ENCODE measurements around the gene THBS4. TPM values are rescaled to one million over a fixed set of nuclear protein-coding genes. Genes with fewer than 3 reads are reported as not detected.

THBS4 gene
- total RNA-seq, 1 experiment from 2014 or later, result 0.79 TPM

GRCh38 chr5:80043187-80043586 lies 8.0 kb downstream of the THBS4 start:
- DNase-seq (ENCODE audit: low read depth), result no peak

DNA sequence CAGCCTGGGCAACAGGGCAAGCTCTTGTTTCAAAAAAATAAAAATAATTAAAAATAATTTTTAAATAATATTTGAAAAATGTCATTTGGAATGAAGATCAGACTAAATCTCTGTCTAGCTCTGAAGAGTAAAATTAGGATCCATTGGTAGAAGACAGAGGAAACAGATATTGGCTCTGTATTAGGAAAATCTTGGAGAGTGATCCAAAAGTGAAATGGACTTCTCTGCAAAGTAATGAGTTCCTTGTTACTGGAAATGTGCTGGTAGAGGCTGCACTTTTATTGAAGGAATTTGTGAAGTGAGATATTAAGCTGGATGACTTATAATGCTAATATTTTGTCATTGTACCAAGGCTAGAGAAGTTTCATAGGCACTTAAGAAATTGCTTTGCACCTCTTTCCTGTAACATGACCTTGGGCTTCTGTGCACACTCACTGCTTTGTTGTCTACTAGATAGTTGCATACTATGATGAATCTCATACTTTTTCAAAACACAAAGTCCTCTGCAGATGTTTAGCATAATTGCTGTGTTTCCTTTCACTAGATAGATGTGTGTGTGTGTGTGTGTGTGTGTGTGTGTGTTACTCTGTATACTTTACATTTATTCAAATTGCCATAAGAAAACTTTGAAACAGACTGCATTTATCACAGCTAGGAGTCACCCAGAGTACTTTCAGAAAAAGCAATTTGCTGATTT lies 13.1 kb downstream of the THBS4 start:
- no peak for DNase-seq (ENCODE audit: low read depth)

DNA sequence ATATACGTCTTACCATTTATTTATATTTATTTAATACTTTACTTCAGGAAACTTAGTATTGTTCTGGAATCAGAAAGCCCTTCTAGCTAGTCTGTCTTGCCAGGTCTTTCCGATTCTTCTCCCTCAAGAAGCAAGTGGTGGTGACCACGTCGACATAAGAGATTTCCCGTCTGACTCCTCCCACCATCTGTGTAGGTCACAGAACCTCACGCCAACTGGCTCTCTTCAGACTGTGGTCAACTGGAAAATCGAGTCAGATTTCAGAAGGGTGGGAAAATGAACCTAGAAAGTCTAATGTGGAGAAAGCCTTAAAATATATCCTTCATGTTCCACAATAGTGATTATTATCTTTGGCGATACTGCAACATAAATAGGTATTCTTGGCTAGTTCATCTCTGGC lies 17.3 kb downstream of the THBS4 start:
- DNase-seq (ENCODE audit: low read depth), result no peak

DNA sequence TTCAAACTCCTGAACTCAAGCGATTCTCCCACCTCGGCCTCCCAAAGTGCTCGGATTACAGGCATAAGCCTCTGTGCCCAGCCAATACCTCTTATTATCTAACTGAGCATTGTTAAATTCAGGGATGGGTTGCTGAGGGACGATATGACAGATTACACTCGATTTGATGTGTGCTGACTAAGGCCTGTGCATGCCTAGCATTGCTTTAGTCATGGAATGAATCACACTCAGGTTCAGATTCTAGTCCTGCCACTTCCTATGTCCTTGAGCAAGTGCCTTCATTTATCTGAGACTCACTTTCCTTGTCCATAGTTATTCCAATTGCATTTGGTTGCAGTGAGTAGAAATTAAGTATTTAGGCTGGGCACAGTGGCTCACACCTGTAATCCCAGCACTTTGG lies 19.5 kb downstream of the THBS4 start:
- peak; percentile 23 for DNase-seq (ENCODE audit: low read depth)

GRCh38 chr5:80055491-80056170 lies 20.5 kb downstream of the THBS4 start:
- no peak for DNase-seq (ENCODE audit: low read depth)

GRCh38 chr5:80057099-80057498 lies 22.0 kb downstream of the THBS4 start:
- DNase-seq (ENCODE audit: low read depth), result no peak

DNA sequence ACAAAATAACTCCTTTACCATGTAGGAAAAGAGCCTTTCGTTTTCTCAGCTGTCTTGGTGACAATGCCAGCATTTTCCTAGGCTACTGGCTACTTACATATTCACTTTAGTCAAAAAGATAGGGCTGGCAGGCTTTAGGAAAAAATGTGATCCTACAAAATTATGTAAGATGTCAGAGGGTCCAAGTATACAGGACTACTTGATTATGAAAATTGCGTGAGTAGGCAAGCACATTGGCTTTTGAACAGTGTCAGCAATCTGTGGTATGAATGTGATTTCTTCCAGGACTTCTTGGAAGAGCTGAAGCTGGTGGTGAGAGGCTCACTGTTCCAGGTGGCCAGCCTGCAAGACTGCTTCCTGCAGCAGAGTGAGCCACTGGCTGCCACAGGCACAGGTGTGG lies 22.8 kb downstream of the THBS4 start:
- no peak for DNase-seq (ENCODE audit: low read depth)

DNA sequence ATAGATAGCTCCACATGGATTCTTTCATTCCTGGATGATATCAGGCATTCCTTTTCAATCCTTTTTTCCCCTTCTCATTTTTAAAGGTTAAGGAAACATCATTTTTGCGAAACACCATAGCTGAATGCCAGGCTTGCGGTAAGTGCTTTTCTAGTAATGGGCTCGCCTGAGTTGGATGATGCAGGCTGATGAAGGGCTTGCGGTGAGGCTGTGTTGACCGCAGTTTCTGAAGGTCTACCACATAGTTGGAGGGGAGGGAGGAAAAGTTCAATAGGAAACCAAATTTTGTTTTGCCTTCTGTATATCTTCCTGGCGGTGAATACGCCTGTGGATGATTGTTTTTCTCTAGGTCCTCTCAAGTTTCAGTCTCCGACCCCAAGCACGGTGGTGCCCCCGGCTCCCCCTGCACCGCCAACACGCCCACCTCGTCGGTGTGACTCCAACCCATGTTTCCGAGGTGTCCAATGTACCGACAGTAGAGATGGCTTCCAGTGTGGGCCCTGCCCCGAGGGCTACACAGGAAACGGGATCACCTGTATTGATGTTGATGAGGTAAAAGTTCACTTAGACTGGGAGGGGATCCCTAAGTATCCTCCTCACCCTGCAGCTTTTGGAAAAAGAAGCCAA lies 24.3 kb downstream of the THBS4 start:
- no peak for DNase-seq (ENCODE audit: low read depth)

DNA sequence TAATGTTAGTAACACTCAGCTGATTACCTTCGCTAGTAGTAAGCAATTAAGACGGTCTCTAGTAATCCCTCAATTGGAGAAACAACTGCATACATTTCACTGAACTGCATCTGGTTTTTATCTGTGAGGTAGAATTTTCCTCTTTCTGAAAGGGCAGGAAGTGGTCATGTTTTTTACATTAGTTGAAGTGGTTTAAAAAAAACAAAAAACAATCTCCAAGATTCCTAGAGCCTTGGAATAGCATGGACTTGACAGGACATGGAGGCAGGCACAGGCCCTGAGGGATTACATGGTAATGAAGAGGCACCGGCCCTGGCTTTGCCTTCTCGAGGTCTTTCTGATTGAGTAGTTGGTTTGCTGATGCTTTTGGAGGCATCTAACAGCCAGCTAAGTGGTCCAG lies 25.8 kb downstream of the THBS4 start:
- DNase-seq (ENCODE audit: low read depth), result no peak

GRCh38 chr5:80061547-80061946 lies 26.4 kb downstream of the THBS4 start:
- DNase-seq (ENCODE audit: low read depth), result no peak

DNA sequence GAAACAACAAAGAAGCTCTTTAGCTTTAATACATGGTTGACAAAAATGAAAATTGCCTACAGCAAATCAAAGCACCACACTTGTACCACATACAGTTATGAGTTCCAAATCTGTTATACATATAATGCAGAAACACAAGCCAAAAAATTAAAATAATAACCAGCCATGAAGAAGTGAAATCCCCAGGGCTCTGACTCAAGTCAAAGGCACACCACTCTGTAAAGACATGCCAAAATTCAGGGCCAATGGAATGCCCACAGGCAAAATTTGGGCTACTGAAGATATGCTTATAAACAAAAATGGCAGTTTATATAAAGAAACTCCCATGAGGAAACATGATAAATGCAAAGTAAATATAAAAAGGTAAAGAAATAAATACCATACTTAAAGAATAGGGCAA lies 29.0 kb downstream of the THBS4 start:
- DNase-seq (ENCODE audit: low read depth), result no peak

DNA sequence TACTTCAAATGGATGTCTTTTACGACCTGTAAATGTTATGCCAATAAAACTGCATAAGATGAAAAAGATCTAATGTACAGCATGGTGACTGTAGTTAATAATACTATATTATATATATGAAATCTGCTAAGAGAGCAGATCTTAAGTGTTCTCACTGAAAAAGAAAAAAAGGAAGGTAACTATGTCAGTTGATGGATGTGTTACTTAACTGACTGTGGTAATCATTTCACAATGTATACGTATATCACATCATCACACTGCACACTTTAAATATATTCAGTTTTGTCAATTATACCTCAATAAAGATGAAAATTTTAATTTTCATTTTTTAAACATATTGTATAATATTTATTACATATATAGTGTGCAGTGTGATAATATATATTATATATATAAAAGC lies 31.9 kb downstream of the THBS4 start:
- no peak for DNase-seq (ENCODE audit: low read depth)

- DNase-seq (ENCODE audit: low read depth), result no peak
These were observed 32.5 kb downstream of the THBS4 start for GRCh38 chr5:80067531-80068245.

DNA sequence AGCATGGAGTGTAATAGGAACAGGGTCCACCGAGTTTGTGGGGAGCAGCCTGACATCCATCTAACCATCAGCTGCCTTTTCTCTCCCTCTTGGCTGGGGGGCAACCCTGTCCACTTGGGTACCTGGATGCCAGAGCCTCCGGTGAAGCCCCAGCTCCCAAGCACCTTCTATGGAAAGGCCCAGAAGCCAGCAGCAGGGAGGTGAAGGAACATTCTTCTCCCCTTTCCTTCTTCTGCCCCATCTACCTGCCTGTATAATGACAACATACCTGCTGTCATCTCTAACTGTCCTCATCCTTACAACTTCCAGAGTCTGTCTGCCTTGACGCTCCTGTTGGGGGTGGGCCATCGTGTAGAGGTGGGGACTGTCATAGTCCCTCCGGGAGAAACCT lies 33.1 kb downstream of the THBS4 start:
- DNase-seq (ENCODE audit: low read depth), result no peak

- no peak for DNase-seq (ENCODE audit: low read depth)
These were observed 33.6 kb downstream of the THBS4 start for GRCh38 chr5:80068775-80069174.

GRCh38 chr5:80069251-80069800 lies 34.2 kb downstream of the THBS4 start:
- DNase-seq (ENCODE audit: low read depth), result no peak

- no peak for DNase-seq (ENCODE audit: low read depth)
These were observed 34.8 kb downstream of the THBS4 start for GRCh38 chr5:80069918-80070318.

GRCh38 chr5:80070338-80071056 lies 35.3 kb downstream of the THBS4 start:
- DNase-seq (ENCODE audit: low read depth), result no peak

DNA sequence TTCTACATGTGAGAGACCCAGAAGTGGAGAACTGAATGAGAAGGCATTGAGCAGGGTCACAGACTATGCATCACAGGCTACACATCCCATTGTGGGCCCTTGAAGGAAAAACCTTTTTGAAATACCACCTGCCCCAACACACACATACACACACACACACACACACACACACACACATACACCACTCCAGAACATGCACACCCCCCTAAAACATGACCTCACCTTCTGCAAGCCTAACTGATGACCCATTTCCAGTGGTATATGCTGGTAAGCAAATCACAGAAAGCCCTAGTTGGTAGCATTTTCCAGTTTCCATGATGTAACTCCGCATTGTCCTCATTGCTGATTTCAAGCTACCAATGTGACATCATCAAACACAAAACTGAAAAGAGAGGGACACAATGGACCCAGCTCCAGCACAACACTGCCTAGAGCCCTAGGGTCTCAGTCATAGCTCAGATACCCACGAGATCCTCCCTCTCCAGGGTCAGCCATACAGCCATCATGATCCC lies 36.4 kb downstream of the THBS4 start:
- DNase-seq (ENCODE audit: low read depth), result no peak

GRCh38 chr5:80072103-80073073 lies 37.2 kb downstream of the THBS4 start:
- DNase-seq (ENCODE audit: low read depth), result peak; percentile 52

Measured in M059J (cell line).